Measurements from ENCODE around the gene SMYD3.

Gene SMYD3

DNA sequence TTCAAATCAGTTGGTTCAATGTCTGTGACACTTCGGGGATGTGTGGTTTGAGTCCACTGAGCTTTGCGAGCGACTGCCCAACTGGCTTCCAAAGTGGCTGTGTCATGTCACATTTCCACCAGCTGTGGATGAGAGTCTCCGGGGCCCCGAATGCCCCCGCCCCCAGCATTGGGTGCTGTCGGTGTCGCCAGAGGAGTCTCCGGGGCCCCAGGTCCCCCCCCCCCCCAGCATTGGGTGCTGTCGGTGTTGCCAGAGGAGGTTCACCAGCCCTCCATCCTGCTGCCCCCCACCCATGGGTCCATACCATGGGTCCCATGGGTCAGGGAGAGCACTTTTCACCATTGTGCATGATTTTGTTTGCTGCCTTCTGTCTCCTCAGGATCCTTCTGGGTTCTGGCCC is 9.0 kb upstream of the SMYD3 start:
- no peak for DNase-seq (ENCODE audit: low read depth in 1 of 2, low spot score in 1 of 2)

DNA sequence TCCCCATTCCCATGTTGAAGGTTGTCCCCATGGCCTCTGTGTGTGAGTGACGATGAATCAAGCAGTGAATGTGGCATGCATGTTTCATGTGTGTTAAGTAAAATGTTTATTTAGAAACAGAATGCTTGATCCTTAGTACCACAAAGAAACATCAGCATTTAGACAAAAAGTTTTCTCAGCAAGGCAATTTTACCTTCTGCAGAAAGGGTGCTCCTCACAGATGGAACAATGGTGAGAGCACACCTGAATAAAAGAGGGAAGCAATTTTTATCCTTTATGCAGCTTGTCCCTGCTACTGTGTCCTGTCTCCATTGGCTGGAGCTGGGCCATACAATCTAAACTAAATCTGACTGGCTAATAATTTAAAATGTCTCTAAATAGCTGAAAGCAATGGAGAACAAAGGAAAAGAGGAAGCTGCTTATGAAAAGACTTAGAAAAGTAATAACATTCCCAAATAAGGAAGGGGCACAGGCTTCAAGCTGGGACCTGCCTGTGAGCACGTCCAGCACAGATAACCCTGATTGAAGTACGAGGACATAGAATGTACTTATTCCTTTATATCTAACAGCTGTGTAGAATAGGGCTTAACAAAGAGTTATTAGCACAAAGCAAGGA is 8.4 kb upstream of the SMYD3 start:
- no peak for DNase-seq (ENCODE audit: low read depth in 1 of 2, low spot score in 1 of 2)

DNA sequence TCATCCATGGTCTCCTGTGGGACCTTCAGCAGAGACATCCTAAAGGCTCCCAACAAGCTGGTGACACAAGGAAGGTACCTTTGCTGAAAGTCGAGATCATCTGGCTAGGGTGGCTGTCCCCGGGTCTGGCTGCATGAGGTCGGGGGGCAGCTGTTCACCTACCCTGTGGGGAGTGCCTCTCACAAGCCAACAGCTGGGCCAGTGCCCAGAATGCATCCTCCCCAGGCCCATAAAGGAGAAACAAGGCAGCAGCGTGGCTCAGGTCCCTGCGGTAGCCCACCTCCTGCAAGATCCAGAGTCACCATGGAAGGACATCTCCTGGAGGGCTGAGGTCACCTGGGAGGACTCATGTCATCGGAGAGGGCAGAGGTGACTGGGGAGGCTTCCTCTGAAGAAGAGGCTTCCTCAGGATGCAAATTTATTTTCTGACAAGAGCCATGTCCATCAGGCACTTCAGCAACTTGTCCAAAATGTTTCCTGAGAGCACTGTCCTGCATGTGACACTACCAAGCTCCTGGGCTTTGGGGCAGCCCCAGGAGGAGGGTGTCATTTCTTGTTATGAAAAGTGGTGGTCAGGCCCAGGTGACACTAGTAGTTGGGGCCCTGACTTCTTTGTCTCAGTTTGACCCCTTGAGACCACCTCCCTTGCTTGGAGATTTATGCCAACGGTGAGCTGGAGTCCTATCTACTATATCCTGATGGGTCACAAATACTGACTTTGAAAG is 6.7 kb upstream of the SMYD3 start:
- no peak for DNase-seq (ENCODE audit: low read depth in 1 of 2, low spot score in 1 of 2)

DNA sequence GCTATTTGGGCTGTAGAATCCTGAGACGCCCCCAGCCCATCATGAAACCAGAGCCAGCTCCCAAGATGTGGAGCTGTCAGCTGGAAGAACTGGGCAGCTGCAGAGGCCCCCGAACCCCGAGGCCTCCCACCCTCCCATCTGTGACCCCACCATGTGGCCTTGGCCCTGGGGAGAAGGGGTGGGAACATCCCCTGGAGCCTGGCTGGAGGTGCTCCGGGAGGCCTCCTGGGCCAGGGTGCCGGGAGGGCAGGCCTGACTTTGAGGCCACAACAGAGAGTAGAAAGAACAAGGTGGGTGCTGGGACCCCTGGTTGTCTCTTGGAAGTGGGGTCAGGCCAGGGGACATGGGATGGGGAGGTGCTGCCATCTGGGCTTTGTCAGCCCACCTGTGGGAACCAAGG is 6.0 kb upstream of the SMYD3 start:
- no peak for DNase-seq (ENCODE audit: low read depth in 1 of 2, low spot score in 1 of 2)

DNA sequence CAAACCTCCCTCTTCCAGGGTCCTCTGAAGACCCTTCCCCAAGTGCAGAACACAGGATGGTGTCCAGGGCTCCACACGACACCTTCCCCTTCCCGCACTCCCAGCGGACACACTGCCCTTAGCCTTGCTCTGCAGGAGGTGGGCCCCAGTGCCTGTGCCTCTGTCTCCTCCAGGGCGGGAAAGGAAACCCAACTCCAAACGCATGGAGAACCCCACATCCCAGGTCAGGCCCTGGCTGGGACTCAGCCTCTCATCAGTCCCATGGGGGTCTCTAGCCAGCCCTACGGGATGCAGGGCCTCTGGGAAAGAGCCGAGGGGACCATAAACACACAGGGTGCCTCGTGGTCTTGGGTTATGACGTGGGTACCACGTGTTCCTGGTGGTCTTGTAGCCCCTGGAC is 5.6 kb upstream of the SMYD3 start:
- no peak for DNase-seq (ENCODE audit: low read depth in 1 of 2, low spot score in 1 of 2)

DNA sequence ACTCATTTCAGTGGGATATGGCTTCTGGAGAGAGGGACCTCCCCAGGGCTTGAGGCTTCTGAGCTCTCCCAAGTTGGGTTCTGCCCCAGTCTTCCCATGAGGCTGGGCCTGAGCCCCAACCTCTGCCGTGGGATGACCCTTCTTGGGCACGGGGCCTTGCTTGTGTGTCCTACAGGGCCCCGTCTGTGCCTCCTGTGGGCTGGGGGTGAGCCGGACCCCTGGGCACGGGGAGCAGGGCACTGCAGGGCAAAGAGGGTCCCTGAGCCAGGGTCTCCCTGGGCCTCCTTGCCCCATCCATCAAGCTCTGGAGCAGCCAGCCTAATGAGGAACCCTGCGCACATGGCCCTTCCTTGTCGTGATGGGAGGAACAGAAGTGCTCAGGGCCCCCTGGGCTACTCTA is 5.2 kb upstream of the SMYD3 start:
- no peak for DNase-seq (ENCODE audit: low read depth in 1 of 2, low spot score in 1 of 2)

DNA sequence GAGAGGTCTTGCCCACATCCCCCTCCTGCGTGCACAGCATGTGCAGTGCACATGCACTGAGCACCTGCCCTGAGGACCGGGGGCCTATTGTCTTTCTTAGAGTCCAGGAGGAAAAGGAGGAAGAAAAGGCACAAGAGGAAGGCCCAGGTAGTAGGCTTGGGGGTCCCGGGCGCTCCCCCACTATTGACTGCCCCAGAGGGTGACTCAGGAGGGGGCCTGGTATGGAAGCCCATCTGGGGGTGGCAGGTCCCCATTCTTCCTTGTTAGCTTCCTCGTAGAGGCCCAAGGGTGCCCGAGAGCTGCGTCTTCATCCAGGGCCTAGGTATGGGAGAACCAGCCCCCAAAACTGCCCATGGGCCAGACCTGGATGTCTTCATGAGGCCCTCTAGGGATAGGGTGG is 4.1 kb upstream of the SMYD3 start:
- DNase-seq (ENCODE audit: low read depth in 1 of 2, low spot score in 1 of 2) = no peak

DNA sequence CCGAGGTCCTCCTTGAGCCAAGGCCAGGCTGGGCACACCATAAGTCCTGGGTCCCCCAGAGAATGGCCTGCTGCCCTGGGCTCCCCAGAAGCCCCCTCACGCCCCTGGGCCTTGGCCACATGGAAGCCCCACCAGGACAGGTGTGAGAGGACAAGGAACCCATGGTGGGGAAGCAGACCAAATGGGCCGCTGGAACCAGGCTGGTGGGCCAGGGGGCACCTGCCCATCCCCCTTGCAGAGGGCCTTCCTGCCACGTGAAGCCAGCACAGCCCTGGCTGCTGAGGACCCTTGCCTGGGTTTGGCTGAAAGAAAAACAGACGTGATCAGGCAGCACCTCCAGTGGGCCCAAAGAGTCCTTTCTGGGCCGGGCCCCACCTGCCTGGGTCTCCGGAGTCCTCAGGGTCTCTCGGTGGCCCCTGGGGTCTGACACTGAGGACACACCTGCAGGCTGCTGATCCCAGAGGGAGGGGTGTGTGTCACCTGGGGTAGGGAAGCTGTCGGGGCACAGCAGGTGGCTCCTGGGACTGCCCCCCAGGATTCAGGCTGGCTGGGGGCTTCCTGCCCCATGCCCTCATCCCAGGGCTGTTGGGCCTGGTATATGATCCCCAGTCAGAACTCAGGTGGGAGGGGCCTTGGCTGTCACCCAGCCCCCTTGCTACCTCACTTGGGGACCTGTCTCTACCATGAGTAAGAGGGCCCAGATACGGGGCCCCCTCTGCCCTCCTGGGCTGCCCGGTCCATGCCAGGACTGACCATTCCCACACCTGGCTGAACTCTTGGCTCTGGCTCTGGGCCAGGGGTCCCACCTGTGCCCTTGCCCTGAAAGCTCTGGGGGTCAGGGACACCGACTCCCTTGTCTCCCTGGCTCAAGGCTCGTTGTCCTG is 3.3 kb upstream of the SMYD3 start:
- no peak for DNase-seq (ENCODE audit: low read depth in 1 of 2, low spot score in 1 of 2)

DNA sequence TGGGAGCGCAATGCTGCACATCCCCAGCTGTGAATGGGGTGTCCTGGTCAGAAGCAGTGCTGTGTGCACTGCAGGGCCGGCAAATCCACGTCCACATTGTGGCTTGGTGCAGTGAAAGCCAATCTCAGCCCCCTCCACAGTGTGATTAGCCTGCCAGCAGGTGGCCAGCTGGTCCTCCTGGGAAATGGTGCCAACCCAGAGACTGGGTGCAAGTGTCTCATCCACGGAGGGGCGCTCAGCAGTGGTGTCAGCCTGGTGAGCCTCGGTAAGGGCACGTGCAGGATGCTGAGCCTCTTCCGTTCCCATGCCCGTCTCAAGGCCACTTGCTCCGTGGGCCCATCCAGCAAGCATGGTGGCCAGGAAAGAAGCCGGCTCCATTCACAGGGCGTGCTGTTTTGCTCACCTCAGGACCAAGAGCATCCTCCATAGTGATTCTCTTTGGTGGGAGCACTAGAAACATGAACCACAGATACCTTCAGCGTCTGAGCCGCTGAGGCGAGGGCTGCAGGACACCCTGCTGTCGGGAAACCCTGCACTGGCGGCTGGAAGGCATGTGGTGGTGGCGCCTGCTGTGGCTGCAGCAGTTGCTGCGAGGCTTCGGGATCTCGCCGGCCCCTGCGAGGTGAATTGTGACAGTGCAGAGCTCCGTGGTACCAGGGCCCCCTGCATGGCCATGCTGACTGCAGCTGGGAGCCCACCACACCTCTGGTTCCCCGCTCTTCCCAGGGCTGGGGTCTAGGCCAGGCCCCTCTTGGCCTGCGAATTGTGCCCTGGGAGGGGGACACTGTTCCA is 2.0 kb upstream of the SMYD3 start:
- DNase-seq (ENCODE audit: low read depth in 1 of 2, low spot score in 1 of 2) = no peak

DNA sequence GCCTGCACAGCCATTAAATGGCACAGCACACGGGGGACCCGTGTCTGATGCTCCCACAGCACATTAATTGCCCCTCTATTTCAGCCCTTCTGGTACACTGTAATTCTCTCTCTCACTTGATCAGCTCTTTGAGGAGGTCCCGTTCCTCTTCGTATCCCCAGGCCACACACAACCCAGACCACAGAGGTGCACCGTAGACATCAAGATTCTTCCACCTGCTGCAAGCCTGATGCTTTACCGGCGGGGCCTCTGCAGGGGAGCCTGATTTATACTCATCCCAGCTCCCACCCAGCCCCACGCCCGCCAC is 759 bp downstream of the SMYD3 start:
- DNase-seq (ENCODE audit: low read depth in 1 of 2, low spot score in 1 of 2) = peak in 1 of 2 donors; percentile 6

DNA sequence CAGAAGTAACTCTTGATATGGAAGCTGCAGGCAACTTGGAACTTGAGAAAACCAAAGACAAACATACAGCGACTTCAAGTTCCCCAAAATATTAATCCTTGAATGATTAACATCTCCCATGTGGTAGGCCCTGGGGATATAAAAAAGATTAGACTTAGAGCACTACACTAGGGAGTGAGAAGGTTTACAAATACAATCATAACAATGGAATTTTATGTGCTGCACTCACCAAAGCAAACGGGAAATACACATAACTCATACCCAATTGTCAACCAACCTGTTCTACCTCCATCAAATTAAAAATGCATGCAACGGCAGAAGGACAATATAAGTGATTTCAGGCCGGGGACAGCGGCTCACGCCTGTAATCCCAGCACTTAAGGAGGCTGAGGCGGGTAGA is 3.7 kb downstream of the SMYD3 start:
- no peak for DNase-seq (ENCODE audit: low read depth in 1 of 2, low spot score in 1 of 2)

DNA sequence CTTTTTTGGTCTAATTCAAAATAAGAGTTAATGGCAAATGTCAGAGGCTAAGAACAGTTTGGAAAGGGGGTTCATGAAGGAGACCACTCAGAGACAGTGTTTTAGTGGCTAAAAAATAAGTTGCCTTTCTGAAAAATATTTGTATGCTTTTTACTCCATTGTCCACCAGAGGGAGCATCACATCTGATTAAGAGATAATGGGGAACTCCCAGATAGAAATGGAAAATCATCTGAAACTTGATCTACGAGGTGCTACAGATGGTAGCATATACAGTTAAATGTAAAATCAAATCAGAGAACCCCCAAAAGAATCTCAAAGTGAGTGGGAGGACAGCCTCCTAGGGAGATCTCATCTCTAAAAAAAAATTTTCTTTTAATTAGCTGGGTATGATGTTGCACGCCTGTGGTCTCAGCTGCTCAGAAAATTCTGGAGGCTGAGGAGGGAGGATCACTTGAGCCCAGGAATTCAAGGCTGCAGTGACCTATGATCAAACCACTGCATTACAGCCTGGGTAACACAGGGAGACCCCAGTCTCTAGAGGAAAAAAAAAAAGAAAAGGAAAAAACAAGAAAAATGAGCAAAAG is 9.7 kb downstream of the SMYD3 start:
- DNase-seq (ENCODE audit: low read depth in 1 of 2, low spot score in 1 of 2) = peak in 1 of 2 donors; percentile 35

DNA sequence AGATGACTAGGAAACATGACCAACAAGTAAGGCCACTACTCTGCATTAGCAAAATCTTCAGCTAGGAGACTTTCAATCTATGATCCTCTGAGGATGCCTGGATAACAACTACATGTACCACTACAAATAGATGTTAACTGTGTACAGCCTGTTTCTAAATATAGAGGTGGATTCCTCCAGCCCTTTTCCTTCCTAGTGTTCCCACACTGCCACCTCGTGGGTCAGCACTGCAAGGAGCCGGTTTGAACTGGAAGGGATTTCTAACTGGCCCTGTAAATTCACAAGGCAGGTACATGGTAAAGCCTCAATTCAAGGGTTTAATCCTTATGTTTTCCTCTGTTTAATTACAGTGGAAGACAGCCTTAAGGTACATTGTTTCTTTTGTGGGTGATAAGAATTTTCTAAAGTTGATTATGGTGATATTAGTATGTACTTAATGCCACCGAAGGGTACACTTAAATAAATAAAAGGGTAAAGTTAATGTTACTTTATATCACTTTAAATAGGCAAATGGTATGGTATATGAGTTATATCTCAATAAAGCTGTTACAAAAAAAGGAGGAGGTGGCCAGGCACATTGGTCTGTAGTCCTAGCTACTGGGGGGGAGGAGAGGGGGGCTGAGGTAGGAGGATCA is 14.4 kb downstream of the SMYD3 start:
- DNase-seq (ENCODE audit: low read depth in 1 of 2, low spot score in 1 of 2) = peak in 1 of 2 donors; percentile 17

DNA sequence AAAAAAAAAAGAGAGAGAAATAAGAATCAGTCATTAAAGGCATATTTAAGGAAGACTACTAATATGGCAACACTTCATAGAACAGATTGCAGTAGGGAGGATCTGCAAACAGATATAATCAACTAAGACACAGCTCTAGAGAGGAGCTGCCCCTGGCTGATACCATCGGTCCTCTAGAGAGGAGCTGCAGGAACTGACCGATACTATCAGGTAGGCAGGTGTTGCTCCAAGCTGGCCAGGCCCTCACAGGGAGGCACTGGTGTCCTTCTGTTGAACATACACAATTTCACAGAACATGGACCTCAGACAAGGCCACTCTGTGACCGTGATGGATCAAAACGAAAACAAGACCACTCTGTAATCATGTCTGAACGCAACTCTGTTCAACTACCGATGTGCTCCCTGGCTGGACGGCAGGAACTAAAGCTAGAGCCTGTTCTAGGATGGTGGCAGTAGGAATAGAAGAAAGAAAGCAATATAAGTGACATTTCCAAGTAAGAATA is 15.5 kb downstream of the SMYD3 start:
- DNase-seq (ENCODE audit: low read depth in 1 of 2, low spot score in 1 of 2) = no peak

DNA sequence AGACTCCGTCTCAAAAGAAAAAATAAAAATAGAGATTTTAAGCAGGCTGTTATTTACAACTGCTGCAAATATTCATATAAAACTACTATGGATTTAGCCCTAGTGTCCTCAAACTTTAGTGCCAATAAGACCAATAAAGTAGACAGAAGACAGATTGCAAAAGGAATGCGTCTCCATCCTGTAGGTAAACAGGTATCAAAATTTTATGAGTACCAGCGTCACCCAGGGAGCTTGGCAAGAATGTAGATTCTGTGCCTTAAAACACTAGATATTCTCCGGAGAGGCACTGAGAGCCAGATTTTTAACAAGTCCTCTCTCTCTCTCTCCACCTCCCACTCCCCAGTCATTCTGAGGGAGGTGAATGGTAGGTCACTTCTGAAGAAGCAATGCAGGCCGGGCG is 18.4 kb downstream of the SMYD3 start:
- no peak for DNase-seq (ENCODE audit: low read depth in 1 of 2, low spot score in 1 of 2)

DNA sequence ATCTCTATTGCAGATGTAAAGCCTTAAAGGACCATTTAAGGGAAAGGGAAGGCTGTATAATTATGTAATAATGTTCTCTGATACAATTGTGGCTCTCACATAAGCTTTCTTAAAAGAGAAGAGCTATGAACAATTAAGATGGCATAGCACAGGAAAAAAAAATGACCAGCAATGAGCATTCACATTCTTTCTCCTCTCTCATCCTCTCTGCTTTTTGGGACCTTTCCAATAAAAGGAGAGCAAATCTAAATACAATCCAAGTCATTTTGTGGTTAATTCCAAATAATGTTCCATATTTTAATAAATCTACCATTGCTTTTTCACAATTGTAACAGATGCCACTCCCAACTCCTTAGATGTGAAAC is 23.5 kb downstream of the SMYD3 start:
- no peak for DNase-seq (ENCODE audit: low read depth in 1 of 2, low spot score in 1 of 2)

DNA sequence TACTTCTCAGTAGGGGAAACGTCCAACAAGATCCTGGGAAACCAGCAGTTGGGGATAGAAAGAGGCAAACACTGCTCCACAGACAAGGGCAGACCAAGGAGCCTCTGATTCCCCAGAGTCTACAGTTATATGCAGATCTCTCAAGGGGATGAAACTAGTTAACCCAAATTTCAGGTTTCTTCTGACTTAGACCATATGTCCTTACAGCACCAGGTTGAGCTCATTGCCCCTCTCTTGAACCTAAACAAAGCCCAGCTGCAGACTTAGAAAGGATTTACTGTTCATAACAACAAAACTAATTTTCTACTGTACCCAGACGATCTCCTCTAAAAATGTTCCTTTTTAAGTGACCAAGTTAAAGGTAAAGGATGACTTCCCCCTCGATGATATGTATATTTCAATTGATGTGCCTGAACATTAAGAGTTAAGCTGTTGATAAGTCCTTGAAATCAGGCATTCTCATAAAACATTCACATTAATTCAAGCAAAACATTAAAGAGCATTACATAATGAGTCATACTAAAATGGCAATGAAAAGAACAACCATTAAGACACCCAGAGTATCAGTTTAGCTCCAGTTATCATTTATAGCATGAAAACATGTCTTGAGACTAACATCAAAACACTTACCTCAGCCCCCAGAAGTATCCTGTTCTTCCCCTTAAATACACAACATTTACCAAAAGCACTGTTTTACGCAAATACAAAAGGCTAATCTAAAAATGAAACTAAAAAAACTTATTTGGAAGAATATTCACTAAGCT is 24.1 kb downstream of the SMYD3 start:
- no peak for DNase-seq (ENCODE audit: low read depth in 1 of 2, low spot score in 1 of 2)

DNA sequence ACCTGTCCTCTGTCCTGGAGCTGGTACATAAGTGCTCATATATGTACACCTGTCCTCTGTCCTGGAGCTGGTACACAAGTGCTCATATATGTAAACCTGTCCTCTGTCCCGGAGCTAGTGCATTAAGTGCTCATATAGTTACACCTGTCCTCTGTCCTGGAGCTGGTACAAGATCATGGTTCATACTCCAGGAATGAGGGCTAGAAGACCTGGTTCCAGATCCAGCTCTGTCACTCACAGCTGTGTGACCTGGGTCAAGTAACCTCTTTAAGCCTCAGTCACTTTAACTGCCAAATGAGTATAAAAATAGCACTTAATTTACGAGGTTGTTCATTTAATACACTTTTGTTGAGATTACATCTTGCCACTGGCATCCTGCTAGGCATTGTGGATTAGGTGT is 28.0 kb downstream of the SMYD3 start:
- no peak for DNase-seq (ENCODE audit: low read depth in 1 of 2, low spot score in 1 of 2)

DNA sequence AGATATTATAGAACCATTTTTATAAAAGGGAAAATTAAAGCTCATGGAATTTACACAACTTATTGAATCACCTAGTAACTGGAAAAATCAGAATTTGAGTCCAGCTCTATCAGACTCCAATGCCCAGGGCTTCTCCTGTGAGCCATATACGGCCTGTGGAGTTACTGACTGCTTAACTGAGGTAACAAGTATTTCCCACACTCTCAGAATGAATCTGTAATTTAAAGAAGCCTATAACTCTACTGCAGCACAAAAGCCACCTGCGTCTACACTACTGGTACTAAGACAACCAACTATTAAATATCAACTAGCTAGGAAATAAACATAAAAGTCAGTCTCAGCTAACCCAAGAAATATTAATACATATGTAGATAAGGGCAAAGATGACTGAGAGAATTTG is 29.4 kb downstream of the SMYD3 start:
- DNase-seq (ENCODE audit: low read depth in 1 of 2, low spot score in 1 of 2) = no peak

DNA sequence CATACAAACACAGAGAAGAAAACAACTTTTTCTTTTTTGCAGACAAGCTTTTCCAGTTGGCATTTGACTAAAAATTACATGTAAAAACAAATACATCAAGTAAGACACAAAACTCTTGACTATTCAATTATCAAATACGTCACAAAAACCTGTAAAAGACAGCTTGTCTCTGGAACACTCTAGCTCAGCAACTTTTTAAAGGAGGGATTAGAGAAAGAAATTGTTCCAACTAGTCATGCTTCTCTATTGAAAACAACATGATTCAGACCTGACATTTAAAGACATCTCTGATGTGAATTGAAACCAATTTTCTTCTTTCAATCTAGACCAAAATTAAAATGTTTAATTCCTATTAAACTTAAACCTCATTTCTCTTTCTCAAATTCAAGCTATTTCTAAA is 30.3 kb downstream of the SMYD3 start:
- DNase-seq (ENCODE audit: low read depth in 1 of 2, low spot score in 1 of 2) = no peak

Data from activated CD4-positive, alpha-beta T cell treated with anti-CD3 and anti-CD28 coated beads, Interleukin-2, amount 50 U/mL, for 24 hours (primary cell).